GM18507 (cell line): Measurements from ENCODE around the gene ADGRG1.
"Not testable (repeated sequence)": the region's sequence is repeated elsewhere in the genome, so short reads cannot be mapped to it uniquely, and the experiment has no call there.

Experiments
- DNase-seq: peaks from one replicate; pipeline ENCODE4 v3.0.0; 2011; ENCODE audit warnings: low read depth; ENCODE audit not compliant: insufficient read length; ENCODE audit errors: extremely low spot score
- FAIRE-seq: peaks from 2 replicates; lab custom pipeline; 2011; peaks lifted over from hg19 to GRCh38; lab: Jason Lieb, UNC

Gene ADGRG1

DNA sequence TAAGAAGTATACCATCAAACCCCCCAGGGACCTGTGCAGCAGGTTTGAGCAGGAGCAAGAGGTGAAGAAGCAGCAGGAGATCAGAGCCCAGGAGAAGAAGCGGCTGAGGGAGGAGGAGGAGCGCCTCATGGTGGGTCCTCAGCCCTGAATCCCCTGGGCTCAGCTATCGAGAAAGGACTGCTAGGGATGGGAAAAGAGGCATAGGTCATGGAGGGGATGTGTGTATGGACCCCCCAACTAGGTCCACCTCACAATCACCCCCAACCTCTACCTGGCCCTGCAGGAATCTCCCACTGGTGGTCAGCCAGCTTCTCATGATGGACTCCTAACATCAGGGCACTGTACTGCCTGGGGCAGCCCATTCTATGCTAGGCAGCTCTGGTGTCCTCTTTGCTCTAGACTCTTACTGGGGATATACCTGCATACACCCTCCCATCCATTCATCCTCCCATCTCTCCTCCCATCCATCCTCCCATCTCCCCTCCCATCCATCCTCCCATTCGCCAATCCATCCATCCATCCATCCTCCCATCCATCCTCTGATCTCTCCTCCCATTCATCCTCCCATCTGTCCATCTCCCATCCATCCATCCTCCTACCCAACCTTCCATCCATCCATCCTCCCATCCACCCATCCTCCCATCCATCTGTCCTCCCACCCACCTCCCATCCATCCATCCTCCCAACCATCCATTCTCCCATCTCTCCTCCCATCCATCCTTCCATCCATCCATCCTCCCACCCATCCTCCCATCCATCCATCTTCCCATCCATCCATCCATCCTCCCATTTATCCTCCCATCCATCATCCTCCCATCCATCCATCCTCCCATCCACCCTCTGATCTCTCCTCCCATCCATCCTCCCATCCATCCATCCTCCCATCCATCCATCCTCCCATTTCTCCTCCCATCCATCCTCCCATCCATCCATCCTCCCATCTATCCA is 76.7 kb downstream of the ADGRG1 start:
- DNase-seq (no peak), FAIRE-seq (no peak)

DNA sequence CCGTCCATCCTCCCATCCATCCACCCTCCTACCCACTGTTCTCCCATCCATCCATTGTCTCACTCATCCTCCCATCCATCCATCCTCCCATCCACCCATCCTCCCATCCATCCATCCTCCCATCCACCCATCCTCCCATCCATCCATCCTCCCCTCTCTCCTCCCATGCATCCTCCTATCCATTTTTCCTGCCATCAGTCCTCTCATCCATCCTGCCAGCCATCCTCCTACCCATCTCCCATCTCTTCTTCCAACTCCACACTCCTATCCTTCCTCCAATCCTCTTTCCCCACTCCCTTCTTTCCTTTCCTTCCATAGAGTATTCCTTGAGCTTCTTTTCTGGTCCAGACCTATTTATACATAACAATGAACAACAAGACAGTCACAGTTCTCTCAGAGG is 78.3 kb downstream of the ADGRG1 start:
- DNase-seq (no peak), FAIRE-seq (no peak)

DNA sequence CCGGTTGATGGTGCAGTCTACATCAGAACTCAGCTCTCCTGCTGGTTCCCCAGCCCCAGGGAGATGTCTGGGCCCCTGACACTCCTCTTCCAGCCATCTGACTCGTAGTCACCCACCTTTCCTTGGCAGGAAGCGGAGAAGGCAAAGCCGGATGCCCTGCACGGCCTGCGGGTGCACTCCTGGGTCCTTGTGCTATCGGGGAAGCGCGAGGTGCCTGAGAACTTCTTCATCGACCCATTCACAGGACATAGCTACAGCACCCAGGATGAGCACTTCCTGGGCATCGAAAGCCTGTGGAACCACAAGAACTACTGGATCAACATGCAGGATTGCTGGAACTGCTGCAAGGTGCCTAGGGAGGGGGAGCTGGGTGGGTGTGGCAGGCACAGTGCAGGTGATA is 78.9 kb downstream of the ADGRG1 start:
- FAIRE-seq: no peak

DNA sequence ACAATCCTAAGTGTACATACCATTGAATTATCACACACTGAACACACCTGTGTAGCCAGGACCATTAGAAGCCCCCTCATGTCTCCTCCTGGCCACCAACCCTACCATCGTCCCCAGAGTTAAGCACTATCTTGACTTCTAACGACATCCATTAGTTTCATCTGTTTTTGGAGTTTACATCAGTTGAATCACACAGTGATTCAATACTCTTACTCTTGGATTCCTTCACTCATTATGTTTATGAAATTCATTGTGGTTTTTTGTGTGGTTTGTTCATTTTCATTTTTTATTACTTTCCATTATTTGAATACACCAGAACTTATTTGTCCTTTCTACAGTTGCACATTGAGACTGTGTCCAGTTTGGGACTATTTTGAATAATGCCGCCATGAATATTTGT is 79.7 kb downstream of the ADGRG1 start:
- no peak for DNase-seq
- FAIRE-seq: no peak

More for the DNA sequence above, 78.9 kb downstream of the ADGRG1 start:
- no peak for DNase-seq

DNA sequence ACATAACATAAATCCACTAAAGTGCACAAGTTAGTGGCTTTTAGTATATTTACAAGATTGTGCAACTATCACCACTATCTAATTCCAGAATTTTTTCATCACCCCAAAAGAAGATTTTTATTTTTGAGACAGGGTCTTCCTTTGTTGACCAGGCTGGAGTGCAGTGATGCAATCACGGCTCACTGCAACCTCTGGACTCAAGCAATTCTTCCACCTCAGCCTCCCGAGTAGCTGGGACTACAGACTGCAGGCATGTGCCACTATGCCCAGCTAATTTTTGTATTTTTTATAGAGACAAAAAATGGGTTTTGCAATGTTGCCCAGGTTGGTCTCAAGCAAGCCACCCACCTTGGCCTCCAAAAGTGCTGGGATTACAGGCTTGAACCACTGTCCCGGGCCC is 81.2 kb downstream of the ADGRG1 start:
- no peak for FAIRE-seq
- DNase-seq: no peak

DNA sequence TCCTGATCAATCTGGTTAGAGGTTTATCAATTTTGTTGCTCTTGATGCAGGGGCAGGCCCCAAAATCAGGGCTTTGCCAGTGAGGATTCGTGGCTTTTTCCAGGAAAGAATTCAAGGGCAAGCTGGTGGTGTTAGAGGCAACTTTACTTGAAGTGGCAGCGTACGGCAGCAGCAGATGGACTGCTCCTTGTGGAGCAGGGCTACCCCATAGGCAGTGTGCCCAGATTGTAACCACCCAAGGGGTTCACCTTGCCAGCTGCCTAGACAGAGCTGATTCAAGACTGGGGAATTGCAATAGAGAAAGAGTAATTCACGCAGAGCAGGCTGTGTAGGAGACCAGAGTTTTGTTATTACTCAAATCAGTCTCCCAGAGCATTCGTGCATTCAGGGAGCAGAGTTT is 82.9 kb downstream of the ADGRG1 start:
- FAIRE-seq: no peak
- DNase-seq: no peak

DNA sequence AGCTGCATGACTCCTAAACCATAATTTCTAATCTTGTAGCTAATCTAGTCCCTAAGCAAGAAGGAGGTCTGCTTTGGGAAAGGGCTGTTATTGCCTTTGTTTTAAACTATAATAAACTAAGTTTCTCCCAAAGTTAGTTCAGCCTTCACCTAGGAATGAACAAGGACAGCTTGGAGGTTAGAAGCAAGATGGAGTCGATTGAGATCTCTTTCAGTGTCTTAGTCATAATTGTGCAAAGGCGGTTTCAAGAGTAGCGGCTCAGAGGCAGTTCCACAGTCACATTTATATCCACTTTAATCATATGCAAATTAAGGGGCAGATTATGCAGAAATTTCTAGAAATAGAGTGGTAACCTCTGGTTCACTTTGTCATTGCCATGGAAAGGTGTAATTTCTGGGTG is 83.6 kb downstream of the ADGRG1 start:
- FAIRE-seq: no peak
- DNase-seq: no peak

DNA sequence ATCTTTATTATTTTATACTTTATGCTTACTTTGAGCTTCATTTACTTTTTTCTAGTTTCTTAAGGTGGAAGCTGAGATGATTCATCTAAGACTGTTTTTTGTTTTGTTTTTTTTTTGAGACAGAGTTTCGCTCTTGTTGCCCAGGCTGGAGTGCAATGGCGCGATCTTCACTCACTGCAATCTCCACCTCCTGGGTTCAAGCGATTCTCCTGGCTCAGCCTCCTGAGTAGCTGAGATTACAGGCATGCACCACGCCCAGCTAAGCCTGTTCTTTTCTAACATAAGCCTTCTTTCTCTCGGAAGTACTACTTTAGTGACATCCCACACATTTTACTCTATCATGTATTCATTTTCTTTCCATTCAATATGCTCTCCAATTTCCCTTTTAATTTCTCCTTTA is 84.1 kb downstream of the ADGRG1 start:
- not testable (repeated sequence) for DNase-seq, FAIRE-seq

DNA sequence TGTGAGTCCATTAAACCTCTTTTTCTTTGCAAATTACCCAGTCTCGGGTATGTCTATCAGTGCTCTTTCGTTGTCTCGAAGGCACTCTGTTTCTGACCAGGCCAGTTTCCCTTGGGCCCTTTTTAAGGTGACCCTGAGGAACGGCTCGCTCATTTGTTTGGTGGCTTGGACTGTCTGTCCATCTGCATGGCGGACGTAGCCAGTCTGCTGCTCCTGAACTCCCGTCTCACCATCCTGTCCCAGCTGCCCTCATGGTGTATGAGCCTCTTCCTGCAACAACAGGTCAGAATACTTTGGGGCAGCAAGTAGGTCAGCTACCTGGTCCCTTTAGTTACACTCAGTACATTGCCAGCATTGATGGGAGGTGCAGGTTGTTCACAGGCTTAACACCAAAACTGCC is 85.2 kb downstream of the ADGRG1 start:
- no peak for FAIRE-seq
- DNase-seq: no peak

DNA sequence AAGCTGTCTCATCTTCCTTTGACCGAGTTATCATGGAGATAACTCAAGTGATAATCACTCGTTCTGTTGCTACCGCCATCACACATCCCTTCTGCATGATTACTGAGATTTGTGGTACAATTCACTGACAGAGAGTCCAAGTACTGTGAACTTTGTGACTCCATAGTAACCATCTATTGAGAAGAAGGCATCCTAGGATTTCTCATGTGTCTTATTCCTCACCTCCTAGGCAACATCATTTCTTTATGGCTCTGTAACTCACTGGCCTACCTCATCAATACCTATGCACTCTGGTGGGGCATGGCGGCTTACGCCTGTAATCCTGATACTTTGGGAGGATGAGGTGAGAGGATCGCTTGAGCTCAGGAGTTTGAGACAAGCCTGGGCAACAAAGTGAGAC is 85.6 kb downstream of the ADGRG1 start:
- no peak for FAIRE-seq
- DNase-seq: no peak
